Measurements from ENCODE around the gene SNAP25. TPM values are rescaled to one million over a fixed set of nuclear protein-coding genes. Genes with fewer than 3 reads are reported as not detected.

The SNAP25 gene
- polyA plus RNA-seq: 25.6 TPM
- long read RNA-seq, donor 1, partial matches to known transcripts: 0 of 2 reads
- long read RNA-seq, donor 1, other reads (novel, unspliced or antisense): 0 of 2 reads
- long read RNA-seq, donor 2, partial matches to known transcripts: 5 of 8 reads
- long read RNA-seq, donor 2, other reads (novel, unspliced or antisense): 0 of 8 reads
- long read RNA-seq, donor 3, partial matches to known transcripts: 9 of 13 reads
- long read RNA-seq, donor 3, other reads (novel, unspliced or antisense): 0 of 13 reads
- long read RNA-seq, donor 4: 0 reads
- long read RNA-seq, donor 5, transcript SNAP25-202 (8 exons, 2,050 nt): major isoform, 6 of 17 reads
- long read RNA-seq, donor 5, partial matches to known transcripts: 8 of 17 reads
- long read RNA-seq, donor 5, other reads (novel, unspliced or antisense): 0 of 17 reads
- long read RNA-seq, donor 6, partial matches to known transcripts: 15 of 17 reads
- long read RNA-seq, donor 6, other reads (novel, unspliced or antisense): 0 of 17 reads
- long read RNA-seq, donor 7, partial matches to known transcripts: 0 of 5 reads
- long read RNA-seq, donor 7, other reads (novel, unspliced or antisense): 0 of 5 reads
- long read RNA-seq, donor 8, transcript SNAP25-201 (8 exons, 2,053 nt): minor isoform, 5 of 16 reads
- long read RNA-seq, donor 8, transcript SNAP25-202 (8 exons, 2,050 nt): major isoform, 10 of 16 reads
- long read RNA-seq, donor 8, partial matches to known transcripts: 0 of 16 reads
- long read RNA-seq, donor 8, other reads (novel, unspliced or antisense): 0 of 16 reads
- long read RNA-seq, donor 9, transcript SNAP25-202 (8 exons, 2,050 nt): major isoform, 8 of 11 reads
- long read RNA-seq, donor 9, partial matches to known transcripts: 0 of 11 reads
- long read RNA-seq, donor 9, other reads (novel, unspliced or antisense): 0 of 11 reads
- long read RNA-seq, donor 10, partial matches to known transcripts: 0 of 3 reads
- long read RNA-seq, donor 10, other reads (novel, unspliced or antisense): 0 of 3 reads
- long read RNA-seq, donor 11, transcript SNAP25-202 (8 exons, 2,050 nt): major isoform, 6 of 19 reads
- long read RNA-seq, donor 11, partial matches to known transcripts: 10 of 19 reads
- long read RNA-seq, donor 11, other reads (novel, unspliced or antisense): 0 of 19 reads

DNA sequence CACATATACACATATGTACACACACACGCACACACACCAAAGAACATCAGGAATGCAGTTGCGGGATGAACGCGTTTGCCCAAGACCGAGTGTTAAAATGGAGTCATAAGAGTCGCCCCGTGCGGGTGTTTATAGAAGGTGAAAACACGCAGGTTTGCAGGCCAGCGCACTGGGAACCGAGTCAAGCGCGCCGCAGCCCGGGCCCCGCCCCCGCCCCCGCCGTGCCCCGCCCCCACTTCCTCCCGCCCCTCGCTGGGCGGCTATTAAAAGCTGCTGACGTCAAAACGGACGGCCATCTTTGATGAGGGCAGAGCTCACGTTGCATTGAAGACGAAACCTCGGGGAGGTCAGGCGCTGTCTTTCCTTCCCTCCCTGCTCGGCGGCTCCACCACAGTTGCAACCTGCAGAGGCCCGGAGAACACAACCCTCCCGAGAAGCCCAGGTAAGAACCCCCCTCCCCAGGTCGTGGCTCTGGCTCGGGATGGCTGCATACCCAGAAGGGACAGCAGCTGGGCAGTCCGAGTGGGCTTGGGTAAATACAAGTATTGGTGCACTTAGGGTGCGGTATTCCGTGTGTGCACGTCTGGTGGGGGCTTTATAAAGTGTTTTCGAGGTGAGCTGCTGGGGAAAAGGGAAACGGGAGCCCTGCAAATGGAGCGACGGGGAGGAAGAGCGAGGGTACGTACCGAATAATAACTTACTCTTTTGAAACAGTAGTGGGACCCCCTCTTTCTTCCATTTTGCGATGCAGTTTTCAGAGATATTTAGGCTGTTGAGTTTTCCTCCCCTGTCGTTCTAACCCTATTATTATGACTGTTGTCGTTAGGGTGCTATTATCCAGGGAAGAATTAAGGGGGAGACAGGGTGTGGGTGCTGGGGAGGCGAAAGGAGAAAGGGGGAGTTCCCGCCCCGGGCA lies at the start of gene SNAP25:
SNAP25 (plus strand) TSS at position 295 of the 916 bp plus-strand sequence. CDS start 56,662 bp downstream, outside the sequence.
- Histone ChIP-seq H3K4me1 (ENCODE audit: control insufficient read depth, insufficient read depth, low read length) (peaks cover 12% of the 10 kb centered on the region), H3K9me3 (ENCODE audit: control insufficient read depth, low read depth, low read length) (peaks cover 6% of the 10 kb centered on the region), H3K27me3 (ENCODE audit: control insufficient read depth, insufficient read depth, low read length) (peaks cover 30% of the 10 kb centered on the region), H3K4me3 (ENCODE audit: low read length) (peak within 1 kb of the TSS; percentile 38), H3K36me3 (ENCODE audit: control insufficient read depth, insufficient read depth, low read length) (no peaks in the 10 kb centered on the region), H3K27ac (ENCODE audit: low read length) (peak within 1 kb of the TSS; percentile 55)
- 0% methylated on average over 1 of the region's 53 CpGs for WGBS (ENCODE audit: insufficient coverage, low lambda C conversion rate)
- peak; percentile 66 to 74 for DNase-seq

DNA sequence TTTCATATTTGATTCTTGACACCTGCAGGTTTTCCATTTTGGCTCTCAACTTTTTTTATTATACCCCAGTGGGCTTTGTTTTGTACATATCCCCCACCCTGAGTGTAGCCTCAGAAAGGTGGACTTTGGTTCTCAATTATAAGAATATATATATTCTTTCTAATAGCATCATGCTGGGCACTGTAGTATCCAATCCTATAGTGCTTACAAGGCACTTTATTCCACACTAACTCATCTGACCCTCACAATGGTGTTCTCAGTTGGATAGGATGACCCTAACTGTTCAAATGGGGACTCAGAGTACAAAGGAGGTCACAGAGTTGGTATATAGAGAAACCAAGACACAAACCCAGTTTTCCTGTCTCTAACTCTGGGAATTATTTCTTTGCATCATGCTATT lies 48.9 kb upstream of the SNAP25 start:
- Histone ChIP-seq H3K9me3 (ENCODE audit: control insufficient read depth, low read depth, low read length) (no peaks in the 10 kb centered on the region), H3K27ac (ENCODE audit: low read length) (no peak overlapping the region), H3K27me3 (ENCODE audit: control insufficient read depth, insufficient read depth, low read length) (peaks cover 24% of the 10 kb centered on the region), H3K4me3 (ENCODE audit: low read length) (no peak overlapping the region), H3K4me1 (ENCODE audit: control insufficient read depth, insufficient read depth, low read length) (no peaks in the 10 kb centered on the region), H3K36me3 (ENCODE audit: control insufficient read depth, insufficient read depth, low read length) (no peaks in the 10 kb centered on the region)
- no peak for DNase-seq

DNA sequence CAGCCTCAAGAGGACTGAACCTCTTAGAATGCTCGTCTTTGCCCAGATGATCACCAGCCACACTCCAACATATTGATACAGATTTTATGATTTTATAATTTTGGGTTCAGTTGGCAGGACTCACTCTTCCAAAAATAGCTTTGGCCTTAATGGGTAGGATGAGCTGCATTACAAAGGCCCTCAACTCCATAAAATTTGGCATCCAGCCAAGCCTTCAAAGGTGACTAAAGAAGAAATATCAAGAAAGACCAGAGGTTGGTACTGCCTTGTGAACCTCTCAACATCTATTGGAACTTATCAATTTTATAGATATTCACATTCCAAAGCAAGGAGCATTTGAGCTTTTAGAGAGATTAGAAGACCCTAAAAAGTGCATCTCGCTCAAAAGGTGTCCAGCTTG lies 48.4 kb upstream of the SNAP25 start:
- Histone ChIP-seq H3K27ac (ENCODE audit: low read length) (no peak overlapping the region), H3K9me3 (ENCODE audit: control insufficient read depth, low read depth, low read length) (no peaks in the 10 kb centered on the region), H3K27me3 (ENCODE audit: control insufficient read depth, insufficient read depth, low read length) (peaks cover 24% of the 10 kb centered on the region), H3K4me1 (ENCODE audit: control insufficient read depth, insufficient read depth, low read length) (no peaks in the 10 kb centered on the region), H3K4me3 (ENCODE audit: low read length) (no peak overlapping the region), H3K36me3 (ENCODE audit: control insufficient read depth, insufficient read depth, low read length) (no peaks in the 10 kb centered on the region)
- WGBS (ENCODE audit: insufficient coverage, low lambda C conversion rate): no CpG with 5 or more reads among the region's 2 CpGs
- DNase-seq: no peak

DNA sequence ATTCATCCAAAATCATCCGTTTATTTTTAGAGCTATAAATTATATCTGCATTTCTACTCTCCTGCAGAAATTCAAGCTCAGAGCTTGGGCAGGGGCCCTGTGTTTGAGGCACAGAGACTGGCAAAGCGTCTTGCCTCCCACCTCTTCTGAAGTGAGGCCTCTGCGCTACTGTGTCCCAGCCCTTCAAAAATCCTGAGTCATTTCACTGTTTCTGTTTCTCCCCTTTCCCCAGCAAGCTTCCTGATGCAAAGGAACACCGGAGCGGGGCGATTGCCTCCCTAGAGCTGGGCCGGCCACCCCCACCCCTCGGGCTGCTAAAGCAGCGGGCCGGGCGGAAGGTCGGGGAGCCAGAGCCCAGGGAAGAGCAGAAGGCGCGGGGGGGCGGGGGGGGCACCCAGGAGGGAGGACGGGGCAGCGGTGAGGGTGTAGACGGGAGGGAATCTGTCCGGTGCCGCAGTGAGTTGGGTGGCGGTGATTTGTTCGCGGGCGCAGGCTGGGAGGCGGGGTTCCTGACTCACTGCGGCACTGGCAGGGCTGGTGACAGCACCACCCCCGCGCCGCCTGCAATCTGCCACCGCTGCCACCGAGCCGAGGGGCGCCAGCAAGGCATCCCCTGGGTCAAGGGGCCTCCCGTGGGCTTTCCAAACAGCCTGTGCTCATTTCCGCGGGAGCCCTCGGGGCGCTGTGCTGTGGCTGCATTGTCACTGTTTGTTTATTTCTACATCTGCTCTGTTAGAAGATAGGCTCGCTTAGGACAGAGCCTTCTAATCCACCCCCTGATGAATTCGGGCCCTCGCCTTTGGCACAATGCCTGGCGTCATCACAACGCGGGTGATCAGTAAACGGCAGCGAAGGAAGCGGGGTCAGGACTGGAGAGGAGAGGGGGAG lies 46.5 kb upstream of the SNAP25 start:
- H3K27me3 ChIP-seq (ENCODE audit: control insufficient read depth, insufficient read depth, low read length): peaks cover 24% of the 10 kb centered on the region
- peak overlapping the region; percentile 15 for H3K4me3 ChIP-seq (ENCODE audit: low read length)
- H3K9me3 ChIP-seq (ENCODE audit: control insufficient read depth, low read depth, low read length): no peaks in the 10 kb centered on the region
- no peaks in the 10 kb centered on the region for H3K4me1 ChIP-seq (ENCODE audit: control insufficient read depth, insufficient read depth, low read length)
- no peak overlapping the region for H3K27ac ChIP-seq (ENCODE audit: low read length)
- peak in 1 of 2 donors; percentile 37 for DNase-seq
- H3K36me3 ChIP-seq (ENCODE audit: control insufficient read depth, insufficient read depth, low read length): no peaks in the 10 kb centered on the region
- WGBS (ENCODE audit: insufficient coverage, low lambda C conversion rate): no CpG with 5 or more reads among the region's 47 CpGs

DNA sequence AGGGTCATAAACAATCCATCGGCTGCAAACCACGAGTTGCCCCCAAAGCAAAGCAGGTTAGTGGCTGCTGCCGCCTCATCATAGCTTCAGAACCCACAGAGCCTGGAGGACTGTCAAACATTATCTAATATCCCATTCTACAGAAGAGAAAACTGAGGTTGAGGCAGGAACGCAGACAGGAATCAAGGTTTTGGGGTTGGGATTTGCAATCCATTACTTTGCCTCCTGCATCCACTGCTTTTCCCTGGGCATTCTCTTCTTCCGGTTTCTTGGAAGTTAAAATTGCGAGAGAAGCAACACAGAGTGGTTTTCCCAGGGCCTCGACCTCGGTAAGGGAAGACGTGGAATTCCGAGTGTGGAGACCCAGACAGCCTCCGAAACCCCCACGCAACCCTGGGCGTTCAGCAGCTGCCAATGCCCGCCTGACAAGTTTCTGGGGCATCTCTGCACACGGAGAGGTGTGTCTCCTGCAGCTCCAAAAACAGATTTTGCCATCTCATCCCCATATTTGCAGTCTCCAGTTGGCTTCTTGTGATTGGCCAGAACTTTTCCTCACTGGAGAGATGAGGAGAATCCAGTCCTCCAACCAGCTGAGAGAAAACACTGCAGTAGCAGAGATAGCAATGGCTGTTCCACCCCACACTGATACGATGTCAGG lies 45.5 kb upstream of the SNAP25 start:
- H3K36me3 ChIP-seq (ENCODE audit: control insufficient read depth, insufficient read depth, low read length): no peaks in the 10 kb centered on the region
- WGBS (ENCODE audit: insufficient coverage, low lambda C conversion rate): no CpG with 5 or more reads among the region's 16 CpGs
- H3K27me3 ChIP-seq (ENCODE audit: control insufficient read depth, insufficient read depth, low read length): peaks cover 24% of the 10 kb centered on the region
- no peak for DNase-seq
- no peaks in the 10 kb centered on the region for H3K4me1 ChIP-seq (ENCODE audit: control insufficient read depth, insufficient read depth, low read length)
- H3K27ac ChIP-seq (ENCODE audit: low read length): no peak overlapping the region
- H3K4me3 ChIP-seq (ENCODE audit: low read length): no peak overlapping the region
- H3K9me3 ChIP-seq (ENCODE audit: control insufficient read depth, low read depth, low read length): no peaks in the 10 kb centered on the region

DNA sequence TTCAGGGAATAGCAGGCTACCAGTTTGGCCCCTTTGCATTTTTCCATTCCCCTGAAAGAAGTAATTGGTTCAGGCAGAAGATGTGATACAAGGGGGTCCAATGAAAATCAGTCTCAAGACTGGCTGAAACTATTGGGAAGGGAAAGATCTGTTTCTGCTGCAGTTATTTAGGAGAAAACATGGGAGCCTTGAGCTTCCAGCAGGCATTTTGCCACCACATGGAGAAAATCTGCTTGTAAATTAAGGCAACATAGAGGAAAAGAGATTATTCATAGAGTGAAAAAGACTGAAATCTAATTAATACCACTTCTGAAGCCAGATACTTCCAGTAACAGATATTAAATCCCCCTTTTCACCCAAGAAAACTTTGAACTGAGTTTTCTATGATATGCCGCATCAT lies 44.2 kb upstream of the SNAP25 start:
- WGBS (ENCODE audit: insufficient coverage, low lambda C conversion rate): no CpG with 5 or more reads among the region's 1 CpG
- Histone ChIP-seq H3K4me3 (ENCODE audit: low read length) (no peak overlapping the region), H3K4me1 (ENCODE audit: control insufficient read depth, insufficient read depth, low read length) (no peaks in the 10 kb centered on the region), H3K36me3 (ENCODE audit: control insufficient read depth, insufficient read depth, low read length) (no peaks in the 10 kb centered on the region), H3K9me3 (ENCODE audit: control insufficient read depth, low read depth, low read length) (no peaks in the 10 kb centered on the region), H3K27ac (ENCODE audit: low read length) (no peak overlapping the region), H3K27me3 (ENCODE audit: control insufficient read depth, insufficient read depth, low read length) (peaks cover 24% of the 10 kb centered on the region)
- no peak for DNase-seq

DNA sequence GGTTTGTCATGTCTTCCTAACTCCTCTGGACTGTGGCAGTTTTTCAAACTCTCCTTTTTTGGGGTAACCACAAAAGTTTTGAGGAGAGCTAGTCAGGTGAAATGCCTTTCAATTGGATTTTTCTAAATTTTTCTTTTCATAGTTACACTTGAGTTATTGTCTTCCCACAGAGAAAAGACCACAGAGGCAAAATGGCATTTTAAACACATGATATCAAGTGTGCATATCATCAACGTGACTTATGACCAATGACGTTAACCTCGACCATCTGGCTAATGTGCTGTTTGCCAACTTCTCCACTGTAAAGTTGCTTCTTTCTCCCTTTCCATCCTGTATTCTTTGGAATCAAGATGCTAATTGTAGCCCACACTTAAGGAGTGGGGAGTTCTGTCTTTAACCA lies 41.3 kb upstream of the SNAP25 start:
- H3K36me3 ChIP-seq (ENCODE audit: control insufficient read depth, insufficient read depth, low read length): no peaks in the 10 kb centered on the region
- H3K27me3 ChIP-seq (ENCODE audit: control insufficient read depth, insufficient read depth, low read length): peaks cover 11% of the 10 kb centered on the region
- no peak overlapping the region for H3K27ac ChIP-seq (ENCODE audit: low read length)
- no CpG with 5 or more reads among the region's 3 CpGs for WGBS (ENCODE audit: insufficient coverage, low lambda C conversion rate)
- H3K4me3 ChIP-seq (ENCODE audit: low read length): no peak overlapping the region
- H3K4me1 ChIP-seq (ENCODE audit: control insufficient read depth, insufficient read depth, low read length): no peaks in the 10 kb centered on the region
- H3K9me3 ChIP-seq (ENCODE audit: control insufficient read depth, low read depth, low read length): no peaks in the 10 kb centered on the region
- no peak for DNase-seq

DNA sequence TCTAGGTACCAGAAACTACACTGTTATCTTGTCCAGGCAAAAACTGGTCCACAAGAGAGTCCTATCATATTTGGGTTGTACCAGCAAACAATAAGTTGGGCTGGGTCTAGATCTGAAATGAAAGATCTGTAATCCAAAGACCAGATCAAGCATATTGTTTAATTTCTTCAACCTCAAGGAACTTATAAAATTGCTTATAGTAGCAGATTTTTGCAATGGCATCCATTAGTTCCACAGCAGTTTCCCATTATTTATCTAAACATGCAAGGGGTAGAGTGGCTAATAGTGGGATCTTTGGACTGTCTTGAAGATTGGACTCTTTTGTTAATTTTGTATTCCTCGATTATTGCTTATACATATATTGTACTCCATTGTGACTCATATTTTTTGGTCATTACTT lies 40.5 kb upstream of the SNAP25 start:
- peaks cover 4% of the 10 kb centered on the region for H3K27me3 ChIP-seq (ENCODE audit: control insufficient read depth, insufficient read depth, low read length)
- DNase-seq: no peak
- no peak overlapping the region for H3K27ac ChIP-seq (ENCODE audit: low read length)
- whole genome bisulfite sequencing (ENCODE audit: insufficient coverage, low lambda C conversion rate): 100% methylated on average over 1 of the region's 1 CpG
- no peaks in the 10 kb centered on the region for H3K9me3 ChIP-seq (ENCODE audit: control insufficient read depth, low read depth, low read length)
- H3K4me3 ChIP-seq (ENCODE audit: low read length): no peak overlapping the region
- no peaks in the 10 kb centered on the region for H3K4me1 ChIP-seq (ENCODE audit: control insufficient read depth, insufficient read depth, low read length)
- no peaks in the 10 kb centered on the region for H3K36me3 ChIP-seq (ENCODE audit: control insufficient read depth, insufficient read depth, low read length)

All from large intestine (tissue), 12 donors.